Upper lobe of left lung (tissue), 4 donors: ENCODE measurements around the gene SERPINA12.

ENCODE experiments used
- POLR2A ChIP-seq, 4 donors: fragments of 450-650 bp; IDR thresholded peaks; one replicate each; pipeline ENCODE4 v1.5.1; 2016 to 2017; ENCODE audit warnings: antibody characterized with exemption in 4 of 4, mild to moderate bottlenecking in 2 of 4
- TF ChIP-seq, protein P1 (sequence below), 6 experiments: fragments of 450-650 bp in 4 of 6; fragments of 200-600 bp in 2 of 6; sonication (generic) in 2 of 6; IDR thresholded peaks; one replicate each; pipeline ENCODE4 v1.5.1; 2016 to 2019; ENCODE audit warnings: antibody characterized with exemption in 6 of 6

DNA sequence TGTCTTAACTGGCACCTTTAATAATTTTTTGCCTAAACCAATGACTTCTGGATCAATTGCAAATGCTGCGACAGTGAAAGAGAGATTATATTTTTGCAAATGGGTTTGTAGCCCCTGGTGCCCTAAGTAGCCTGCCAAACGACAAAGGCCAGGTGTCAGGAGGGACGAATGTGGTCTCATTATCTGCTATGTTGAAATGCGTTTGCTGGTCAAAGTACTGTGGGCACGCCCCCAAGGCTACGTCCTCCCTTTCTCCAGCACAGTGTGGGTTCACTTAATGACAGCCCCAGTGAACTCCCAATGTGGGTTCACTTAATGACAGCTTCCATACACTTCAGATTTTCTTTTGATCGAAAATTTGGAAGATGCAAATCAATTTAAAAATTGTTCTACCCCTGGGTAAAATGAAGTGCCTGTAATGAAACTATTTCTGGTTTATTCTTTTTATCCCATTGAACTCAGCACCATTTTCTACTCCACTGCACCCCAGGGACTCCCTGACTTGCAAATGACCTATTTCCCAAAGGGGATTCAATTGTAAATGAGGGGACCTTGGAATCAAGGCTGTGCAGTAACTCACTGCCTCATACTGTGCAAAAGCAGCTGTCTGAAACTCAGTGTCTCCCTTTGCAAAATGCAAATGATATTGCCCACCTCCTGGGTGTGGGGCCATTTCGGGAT, 58.0 kb downstream of the SERPINA12 start:
- TF ChIP-seq POLR2A (IDR thresholded peaks at IDR 0.05), result no peak
- TF ChIP-seq, protein P1, sequence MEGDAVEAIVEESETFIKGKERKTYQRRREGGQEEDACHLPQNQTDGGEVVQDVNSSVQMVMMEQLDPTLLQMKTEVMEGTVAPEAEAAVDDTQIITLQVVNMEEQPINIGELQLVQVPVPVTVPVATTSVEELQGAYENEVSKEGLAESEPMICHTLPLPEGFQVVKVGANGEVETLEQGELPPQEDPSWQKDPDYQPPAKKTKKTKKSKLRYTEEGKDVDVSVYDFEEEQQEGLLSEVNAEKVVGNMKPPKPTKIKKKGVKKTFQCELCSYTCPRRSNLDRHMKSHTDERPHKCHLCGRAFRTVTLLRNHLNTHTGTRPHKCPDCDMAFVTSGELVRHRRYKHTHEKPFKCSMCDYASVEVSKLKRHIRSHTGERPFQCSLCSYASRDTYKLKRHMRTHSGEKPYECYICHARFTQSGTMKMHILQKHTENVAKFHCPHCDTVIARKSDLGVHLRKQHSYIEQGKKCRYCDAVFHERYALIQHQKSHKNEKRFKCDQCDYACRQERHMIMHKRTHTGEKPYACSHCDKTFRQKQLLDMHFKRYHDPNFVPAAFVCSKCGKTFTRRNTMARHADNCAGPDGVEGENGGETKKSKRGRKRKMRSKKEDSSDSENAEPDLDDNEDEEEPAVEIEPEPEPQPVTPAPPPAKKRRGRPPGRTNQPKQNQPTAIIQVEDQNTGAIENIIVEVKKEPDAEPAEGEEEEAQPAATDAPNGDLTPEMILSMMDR (IDR thresholded peaks at IDR 0.05), result no peak
